GM19468 (cell line): Measurements from ENCODE around the gene ZNF653.

Experiments used
- ATAC-seq: cut with Tn5 transposase; IDR thresholded peaks from one replicate; pipeline ENCODE4 v1.9.1; 2021; ENCODE audit warnings: mild to moderate bottlenecking, moderate library complexity, moderate number of reproducible peaks; ENCODE audit not compliant: unreplicated experiment; ENCODE audit errors: extremely low read depth

The ZNF653 gene

GRCh38 chr19:11505504-11506100 lies at the start of gene ZNF653:
TSS of gene ZNF653 (minus strand) at chr19:11505839. CDS start at chr19:11505786, 53 bp downstream.
- peak; percentile 13 for ATAC-seq

- ATAC-seq = no peak
Observed at GRCh38 chr19:11555246-11555645, 49.6 kb upstream of the ZNF653 start.

GRCh38 chr19:11554160-11554559 lies 48.5 kb upstream of the ZNF653 start:
- no peak for ATAC-seq

- ATAC-seq = no peak
Observed at GRCh38 chr19:11552666-11553372, 47.2 kb upstream of the ZNF653 start.

GRCh38 chr19:11551603-11552235 lies 46.1 kb upstream of the ZNF653 start:
- no peak for ATAC-seq

- no peak for ATAC-seq
Observed at GRCh38 chr19:11550265-11550664, 44.6 kb upstream of the ZNF653 start.

- ATAC-seq = no peak
Observed at GRCh38 chr19:11549386-11549953, 43.8 kb upstream of the ZNF653 start.

GRCh38 chr19:11547929-11548700 lies 42.5 kb upstream of the ZNF653 start:
- ATAC-seq = no peak

GRCh38 chr19:11541238-11541637 lies 35.6 kb upstream of the ZNF653 start:
- ATAC-seq = no peak

- no peak for ATAC-seq
Observed at GRCh38 chr19:11540645-11541044, 35.0 kb upstream of the ZNF653 start.

- no peak for ATAC-seq
Observed at GRCh38 chr19:11539495-11540365, 34.1 kb upstream of the ZNF653 start.

- ATAC-seq = no peak
Observed at GRCh38 chr19:11538232-11539036, 32.8 kb upstream of the ZNF653 start, which contains the start of gene CNN1. TSS of gene CNN1 (plus strand) at chr19:11538851. CDS start at chr19:11538928, 77 bp downstream.

- ATAC-seq = no peak
Observed at GRCh38 chr19:11535792-11536595, 30.4 kb upstream of the ZNF653 start.

GRCh38 chr19:11534948-11535347 lies 29.3 kb upstream of the ZNF653 start:
- no peak for ATAC-seq

GRCh38 chr19:11534538-11534937 lies 28.9 kb upstream of the ZNF653 start:
- ATAC-seq = no peak

- no peak for ATAC-seq
Observed at GRCh38 chr19:11530432-11530831, 24.8 kb upstream of the ZNF653 start.

GRCh38 chr19:11528551-11529341 lies 23.1 kb upstream of the ZNF653 start, which contains the start of gene ECSIT:
TSS of gene ECSIT (minus strand) at chr19:11529134. CDS start at chr19:11519170, 9,964 bp downstream.
- peak; percentile 69 for ATAC-seq
